K562 (cell line): ENCODE measurements around the gene FAM120AOS. TPM values are rescaled to one million over a fixed set of nuclear protein-coding genes. Genes with fewer than 3 reads are reported as not detected.

Source experiments
- ATAC-seq: fragments of 200-7000 bp; cut with Tn5 transposase; 3 replicates; pipeline ENCODE4 v1.9.1; 2020; ENCODE audit warnings: moderate library complexity
- BruUV-seq: library from RNA; stranded (reverse); fragments of 400-500 nt; replicated peaks from 2 replicates; lab custom pipeline; 2021; lab: Mats Ljungman, UMichigan
- CTCF ChIA-PET: fragments of 300-600 bp; formaldehyde crosslinking; extraction: SDS; loops from one replicate; lab custom pipeline; 2021; ENCODE audit warnings: low intra/inter-chr PET ratio; lab: Yijun Ruan, JAX
- POLR2A ChIA-PET: fragments of 300-600, 350-650 bp; sonication (Branson Sonifier 250); formaldehyde crosslinking; extraction: SDS; loops from one replicate; lab custom pipeline; 2021; ENCODE audit warnings: antibody characterized with exemption, inconsistent platforms; lab: Yijun Ruan, JAX
- DNase-seq, 4 experiments: peaks; one replicate each; pipeline versions ENCODE4 v3.0.0 to v3.0.0-alpha.2; 2011 to 2018; ENCODE audit warnings: low spot score in 3 of 4, mixed read lengths in 3 of 4; ENCODE audit errors: extremely low read depth in 1 of 4
- FAIRE-seq: peaks from 2 replicates; lab custom pipeline; 2011; peaks lifted over from hg19 to GRCh38; lab: Jason Lieb, UNC
- H2AFZ ChIP-seq: 2 replicates; pipeline ENCODE4 v1.6.0; 2011; ENCODE audit warnings: low read depth, low read length, control low read depth, inconsistent platforms
- H3K27ac ChIP-seq: fragments of 200-600 bp; 3 replicates; pipeline ENCODE4 v1.8.0; 2011; ENCODE audit warnings: low read depth, mild to moderate bottlenecking, control low read depth, inconsistent platforms, low read length, moderate library complexity, mixed read lengths; ENCODE audit errors: extremely low read depth
- H3K27me3 ChIP-seq, 2 experiments: fragments of 300-600 bp in 1 of 2; 2 replicates in 1 of 2; 3 replicates in 1 of 2; pipeline versions ENCODE4 v1.6.0 to v1.8.0; 2011; ENCODE audit warnings: inconsistent platforms in 2 of 2, low read length in 2 of 2, mild to moderate bottlenecking in 1 of 2, mixed read lengths in 1 of 2, moderate library complexity in 1 of 2; ENCODE audit not compliant: control insufficient read depth in 2 of 2, insufficient read depth in 2 of 2
- H3K36me3 ChIP-seq: fragments of 300-600 bp; 3 replicates; pipeline ENCODE4 v1.8.0; 2011; ENCODE audit warnings: mild to moderate bottlenecking, low read length, inconsistent platforms; ENCODE audit not compliant: control insufficient read depth, insufficient read depth
- H3K4me1 ChIP-seq, 2 experiments: fragments of 200-600 bp in 1 of 2; replicated peaks in 1 of 2; 2 replicates in 1 of 2; 3 replicates in 1 of 2; pipeline versions ENCODE4 v1.5.1 to v1.8.0; 2011; ENCODE audit warnings: inconsistent platforms in 2 of 2, low read length in 2 of 2, mild to moderate bottlenecking in 1 of 2, mixed read lengths in 1 of 2, moderate library complexity in 1 of 2; ENCODE audit not compliant: control insufficient read depth in 2 of 2, insufficient read depth in 2 of 2
- H3K4me2 ChIP-seq: 2 replicates; pipeline ENCODE4 v1.6.1; 2011; ENCODE audit warnings: low read length, control low read depth, inconsistent platforms, mixed read lengths; ENCODE audit not compliant: insufficient read depth
- H3K4me3 ChIP-seq: fragments of 200-600 bp; sonication (generic), shearing (Covaris generic); 2 replicates; pipeline ENCODE4 v1.5.1; 2016; ENCODE audit warnings: control low read depth, inconsistent platforms
- H3K79me2 ChIP-seq: fragments of 200-600 bp; 3 replicates; pipeline ENCODE4 v1.8.0; 2011; ENCODE audit warnings: low read length, inconsistent platforms; ENCODE audit not compliant: control insufficient read depth, insufficient read depth
- H3K9ac ChIP-seq, 2 experiments: 2 replicates each; pipeline versions ENCODE4 v1.6.0 to v1.6.1; 2011; ENCODE audit warnings: low read depth in 2 of 2, low read length in 2 of 2, control low read depth in 1 of 2, inconsistent platforms in 1 of 2, mild to moderate bottlenecking in 1 of 2, mixed read lengths in 1 of 2; ENCODE audit not compliant: insufficient read depth in 1 of 2
- H3K9me1 ChIP-seq: one replicate; pipeline ENCODE4 v1.6.0; 2011; ENCODE audit warnings: inconsistent platforms, mild to moderate bottlenecking, low read length, moderate library complexity; ENCODE audit not compliant: control insufficient read depth, insufficient read depth
- H3K9me3 ChIP-seq: replicated peaks from 2 replicates; pipeline ENCODE4 v1.5.1; 2011; ENCODE audit warnings: low read depth, low read length, inconsistent platforms; ENCODE audit not compliant: control insufficient read depth, insufficient read depth
- H4K20me1 ChIP-seq: replicated peaks from 2 replicates; pipeline ENCODE4 v1.6.1; 2011; ENCODE audit warnings: low read length, inconsistent platforms, mixed read lengths; ENCODE audit not compliant: control insufficient read depth, insufficient read depth
- AFF1 ChIP-seq, 2 experiments: fragments of 450-650 bp; IDR thresholded peaks; 2 replicates each; pipeline ENCODE4 v1.6.1; 2018; ENCODE audit warnings: mild to moderate bottlenecking in 2 of 2, low read depth in 1 of 2; ENCODE audit not compliant: partially characterized antibody in 2 of 2
- ATF1 ChIP-seq, 2 experiments: fragments of 450-650 bp in 1 of 2; IDR thresholded peaks; 2 replicates each; pipeline ENCODE4 v1.6.1; 2016; ENCODE audit warnings: missing compliant biosample characterization in 1 of 2, missing genetic modification characterization in 1 of 2
- in situ Hi-C: fragments of 300-500 bp; cut with MboI; formaldehyde crosslinking; loops from 4 replicates; pipeline ENCODE4 v1.15.0; 2018; ENCODE audit warnings: inconsistent platforms, mixed read lengths
- intact Hi-C: fragments of 100-400 bp; cut with micrococcal nuclease; formaldehyde crosslinking; loops from 2 replicates; pipeline ENCODE4 v1.14.2; 2022
- polyA plus RNA-seq, 8 experiments: library from polyadenylated mRNA; depleted of rRNA in 4 of 8; stranded (reverse) in 5 of 8; unstranded in 3 of 8; fragments of >200 nt; fragmentation: Nextera tagmentation in 2 of 8; fragmentation: Illumina TruSeq in 1 of 8; extraction: Ambion mirVana in 2 of 8; extraction: Trizol in 1 of 8; gene quantifications; 2 replicates each; pipeline versions ENCODE4 v1.2.1 to v1.2.3, GENCODE V29; 2011 to 2014; ENCODE audit warnings: inconsistent platforms in 1 of 8, missing spikeins in 1 of 8
- total RNA-seq, 7 experiments: library from RNA; depleted of rRNA in 6 of 7; stranded (reverse); fragments of >200 nt in 6 of 7; fragmentation: Illumina TruSeq in 2 of 7; extraction: Trizol in 2 of 7; gene quantifications; 2 replicates each; pipeline versions ENCODE4 v1.2.1 to v1.2.3, GENCODE V29; 2011 to 2021; ENCODE audit warnings: low replicate concordance in 1 of 7
- TF ChIP-seq, protein P1 (sequence below): fragments of 450-650 bp; IDR thresholded peaks from 2 replicates; pipeline ENCODE4 v1.6.1; 2016
- TF ChIP-seq, protein P2 (sequence below): IDR thresholded peaks from 2 replicates; pipeline ENCODE4 v1.6.1; 2011; ENCODE audit not compliant: insufficient read length; ENCODE audit errors: extremely low read depth

The FAM120AOS gene
- total and polyA plus RNA-seq, 9 of the 15 experiments (the other 6 are each of a cell fraction or from before 2014, with no cell fraction given), result 18.8 to 53.4 (median 41.4) TPM

GRCh38 chr9:93460689-93461413 is 7.5 kb upstream of the FAM120AOS start (continued):
- TF ChIP-seq AFF1 (IDR thresholded peaks at IDR 0.05; ENCODE audit: low read depth in 1 of 2, partially characterized antibody in 2 of 2) (no peak), ATF1 (CRISPR knock-in tag; IDR thresholded peaks at IDR 0.05) (no peak), ATF1 (tag; IDR thresholded peaks at IDR 0.05) (no peak)

DNA sequence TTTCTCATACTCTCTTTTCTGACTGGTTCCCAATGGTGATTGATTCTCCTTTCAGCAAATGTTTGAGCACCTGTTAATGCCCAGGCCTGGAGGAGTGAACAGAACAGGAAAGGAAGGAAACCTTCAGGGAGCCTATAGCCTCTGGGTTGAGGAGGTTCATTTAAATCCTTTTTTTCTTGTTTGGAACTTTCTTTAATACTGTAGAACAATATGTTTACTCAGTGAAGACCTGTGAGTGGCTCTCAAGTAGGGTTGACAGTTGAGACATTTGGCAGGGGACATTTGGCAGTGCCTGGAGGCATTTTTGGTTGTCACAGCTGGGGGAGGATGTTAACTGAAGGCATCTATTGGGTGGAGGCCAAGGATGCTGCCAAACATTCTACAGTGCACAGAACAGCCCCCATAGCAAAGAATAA is 6.1 kb upstream of the FAM120AOS start:
- no peak overlapping the region for H3K4me3 ChIP-seq

More for the DNA sequence above, 6.1 kb upstream of the FAM120AOS start:
- H3K27me3 ChIP-seq, result no peaks in the 10 kb centered on the region
- H3K4me1 ChIP-seq, result peaks cover 0 to 27% of the 10 kb centered on the region in 2 experiments; a peak in 3 of 5 replicates
- DNase-seq, result no peak
- no peak overlapping the region for H2AFZ ChIP-seq
- H3K27ac ChIP-seq, result no peak overlapping the region
- H4K20me1 ChIP-seq, result peaks cover 13% of the 10 kb centered on the region; the same call in 1 of the 2 replicates
- ATAC-seq, result no peak
- ChIA-PET CTCF (no interaction called here), POLR2A (no interaction called here)
- H3K9me1 ChIP-seq, result no peaks in the 10 kb centered on the region
- FAIRE-seq, result no peak
- intact Hi-C loops (no loop called here), in situ Hi-C loops (no loop called here)
- H3K79me2 ChIP-seq, result peaks cover 100% of the 10 kb centered on the region
- peaks cover 50% of the 10 kb centered on the region; the same call in 2 of the 3 replicates for H3K36me3 ChIP-seq
- H3K4me2 ChIP-seq, result no peak overlapping the region
- H3K9ac ChIP-seq, result no peak overlapping the region
- no peaks in the 10 kb centered on the region for H3K9me3 ChIP-seq
- BruUV-seq, result no TSS peak
- TF ChIP-seq, protein P1, sequence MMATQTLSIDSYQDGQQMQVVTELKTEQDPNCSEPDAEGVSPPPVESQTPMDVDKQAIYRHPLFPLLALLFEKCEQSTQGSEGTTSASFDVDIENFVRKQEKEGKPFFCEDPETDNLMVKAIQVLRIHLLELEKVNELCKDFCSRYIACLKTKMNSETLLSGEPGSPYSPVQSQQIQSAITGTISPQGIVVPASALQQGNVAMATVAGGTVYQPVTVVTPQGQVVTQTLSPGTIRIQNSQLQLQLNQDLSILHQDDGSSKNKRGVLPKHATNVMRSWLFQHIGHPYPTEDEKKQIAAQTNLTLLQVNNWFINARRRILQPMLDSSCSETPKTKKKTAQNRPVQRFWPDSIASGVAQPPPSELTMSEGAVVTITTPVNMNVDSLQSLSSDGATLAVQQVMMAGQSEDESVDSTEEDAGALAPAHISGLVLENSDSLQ, result peak; percentile 43; the same call in 1 of the 2 replicates
- TF ChIP-seq, protein P2, sequence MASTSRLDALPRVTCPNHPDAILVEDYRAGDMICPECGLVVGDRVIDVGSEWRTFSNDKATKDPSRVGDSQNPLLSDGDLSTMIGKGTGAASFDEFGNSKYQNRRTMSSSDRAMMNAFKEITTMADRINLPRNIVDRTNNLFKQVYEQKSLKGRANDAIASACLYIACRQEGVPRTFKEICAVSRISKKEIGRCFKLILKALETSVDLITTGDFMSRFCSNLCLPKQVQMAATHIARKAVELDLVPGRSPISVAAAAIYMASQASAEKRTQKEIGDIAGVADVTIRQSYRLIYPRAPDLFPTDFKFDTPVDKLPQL, result no peak
- TF ChIP-seq, all 486 proteins: peak for 1
